ENCODE results near the gene COPS3.

The COPS3 gene

GRCh38 chr17:17224137-17224536 is 56.9 kb downstream of the COPS3 start:
- Histone ChIP-seq H3K4me2 (ENCODE audit: low read length) (no peak overlapping the region), H3K4me3 (ENCODE audit: low read depth, low read length) (no peak overlapping the region), H3K79me2 (no peaks in the 10 kb centered on the region), H3K9me3 (ENCODE audit: control insufficient read depth, low read length) (no peaks in the 10 kb centered on the region), H2AFZ (no peak overlapping the region), H3K9ac (no peak overlapping the region), H3K36me3 (ENCODE audit: control insufficient read depth, insufficient read depth, low read length) (no peaks in the 10 kb centered on the region), H3K27me3 (ENCODE audit: control insufficient read depth, insufficient read depth, low read length) (no peaks in the 10 kb centered on the region), H3K27ac (no peak overlapping the region), H3K4me1 (peaks cover 11% of the 10 kb centered on the region)
- no peak for TF ChIP-seq CTCF (IDR thresholded peaks at IDR 0.05)

GRCh38 chr17:17223736-17224135 is 57.3 kb downstream of the COPS3 start:
- no peak overlapping the region for H2AFZ ChIP-seq
- H3K79me2 ChIP-seq: no peaks in the 10 kb centered on the region
- TF ChIP-seq CTCF (IDR thresholded peaks at IDR 0.05): no peak
- H3K27me3 ChIP-seq (ENCODE audit: control insufficient read depth, insufficient read depth, low read length): no peaks in the 10 kb centered on the region
- no peaks in the 10 kb centered on the region for H3K9me3 ChIP-seq (ENCODE audit: control insufficient read depth, low read length)
- H3K4me2 ChIP-seq (ENCODE audit: low read length): no peak overlapping the region
- H3K9ac ChIP-seq: no peak overlapping the region
- no peaks in the 10 kb centered on the region for H3K36me3 ChIP-seq (ENCODE audit: control insufficient read depth, insufficient read depth, low read length)
- no peak overlapping the region for H3K27ac ChIP-seq
- peaks cover 7% of the 10 kb centered on the region for H3K4me1 ChIP-seq
- H3K4me3 ChIP-seq (ENCODE audit: low read depth, low read length): no peak overlapping the region

GRCh38 chr17:17221329-17221728 is 59.7 kb downstream of the COPS3 start:
- H2AFZ ChIP-seq: no peak overlapping the region
- no peaks in the 10 kb centered on the region for H3K9me3 ChIP-seq (ENCODE audit: control insufficient read depth, low read length)
- H3K4me3 ChIP-seq (ENCODE audit: low read depth, low read length): no peak overlapping the region
- no peak overlapping the region for H3K9ac ChIP-seq
- no peaks in the 10 kb centered on the region for H3K79me2 ChIP-seq
- no peaks in the 10 kb centered on the region for H3K4me1 ChIP-seq
- no peak for TF ChIP-seq CTCF (IDR thresholded peaks at IDR 0.05)
- no peaks in the 10 kb centered on the region for H3K36me3 ChIP-seq (ENCODE audit: control insufficient read depth, insufficient read depth, low read length)
- no peaks in the 10 kb centered on the region for H3K27me3 ChIP-seq (ENCODE audit: control insufficient read depth, insufficient read depth, low read length)
- no peak overlapping the region for H3K27ac ChIP-seq
- H3K4me2 ChIP-seq (ENCODE audit: low read length): no peak overlapping the region

DNA sequence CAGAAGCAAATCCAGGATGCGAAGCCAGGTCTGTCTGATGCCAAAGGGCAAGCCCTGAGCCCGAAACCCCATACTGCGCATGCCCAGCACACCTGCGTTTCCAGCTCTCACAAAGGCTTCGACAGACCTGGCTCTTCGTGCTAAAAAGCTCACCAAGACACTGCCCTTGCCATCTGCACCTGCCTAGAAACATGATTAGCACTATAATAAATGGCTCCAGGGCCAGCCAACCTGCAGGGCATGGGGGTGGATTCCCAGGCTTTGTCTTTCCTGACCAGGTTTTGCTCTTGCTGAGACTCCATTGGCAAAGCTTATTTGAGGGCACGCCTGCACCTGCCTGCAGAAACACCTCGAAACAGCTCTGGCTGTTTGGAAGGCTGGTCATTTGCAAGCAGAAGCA is 60.5 kb downstream of the COPS3 start:
- Histone ChIP-seq H3K4me2 (ENCODE audit: low read length) (no peak overlapping the region), H3K9me3 (ENCODE audit: control insufficient read depth, low read length) (no peaks in the 10 kb centered on the region), H3K9ac (no peak overlapping the region), H3K36me3 (ENCODE audit: control insufficient read depth, insufficient read depth, low read length) (no peaks in the 10 kb centered on the region), H2AFZ (no peak overlapping the region), H3K79me2 (no peaks in the 10 kb centered on the region), H3K4me3 (ENCODE audit: low read depth, low read length) (no peak overlapping the region), H3K27ac (no peak overlapping the region), H3K4me1 (no peaks in the 10 kb centered on the region), H3K27me3 (ENCODE audit: control insufficient read depth, insufficient read depth, low read length) (no peaks in the 10 kb centered on the region)
- no peak for TF ChIP-seq CTCF (IDR thresholded peaks at IDR 0.05)

GRCh38 chr17:17217995-17218394 is 63.1 kb downstream of the COPS3 start:
- no peak overlapping the region for H3K9ac ChIP-seq
- no peaks in the 10 kb centered on the region for H3K79me2 ChIP-seq
- H3K36me3 ChIP-seq (ENCODE audit: control insufficient read depth, insufficient read depth, low read length): no peaks in the 10 kb centered on the region
- H2AFZ ChIP-seq: no peak overlapping the region
- H3K27me3 ChIP-seq (ENCODE audit: control insufficient read depth, insufficient read depth, low read length): no peaks in the 10 kb centered on the region
- H3K4me1 ChIP-seq: no peaks in the 10 kb centered on the region
- H3K27ac ChIP-seq: no peak overlapping the region
- H3K4me2 ChIP-seq (ENCODE audit: low read length): no peak overlapping the region
- H3K4me3 ChIP-seq (ENCODE audit: low read depth, low read length): no peak overlapping the region
- TF ChIP-seq CTCF (IDR thresholded peaks at IDR 0.05): no peak
- no peaks in the 10 kb centered on the region for H3K9me3 ChIP-seq (ENCODE audit: control insufficient read depth, low read length)
